Measurements from ENCODE around the gene KAZN. TPM values are rescaled to one million over a fixed set of nuclear protein-coding genes. Genes with fewer than 3 reads are reported as not detected.

Gene KAZN
- total RNA-seq, 1 donor from 2014 or later, result 9.4 TPM

DNA sequence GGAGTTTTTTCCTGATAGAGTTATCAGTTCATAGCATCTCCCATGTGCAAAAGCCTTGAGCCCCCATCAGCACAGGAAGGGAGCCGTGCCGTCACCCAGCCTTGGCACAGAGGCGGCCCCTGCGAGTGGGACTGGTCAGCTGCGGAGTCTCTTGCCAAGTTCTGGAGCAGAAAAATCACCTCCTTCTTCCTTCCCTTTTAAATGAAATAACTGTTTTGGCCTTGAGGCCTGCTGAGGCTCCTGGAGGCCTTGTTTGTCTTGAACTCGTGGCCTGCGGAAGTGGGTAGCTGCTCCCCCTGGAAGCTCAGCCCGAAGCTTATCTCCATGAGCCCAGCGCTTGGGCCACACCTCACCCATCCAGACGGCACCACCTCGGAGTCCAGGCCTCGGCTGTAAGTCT, 409.4 kb downstream of the KAZN start:
- no peak for TF ChIP-seq EZH2 (IDR thresholded peaks at IDR 0.05; ENCODE audit: insufficient read depth, low read length)
- TF ChIP-seq, protein P1, sequence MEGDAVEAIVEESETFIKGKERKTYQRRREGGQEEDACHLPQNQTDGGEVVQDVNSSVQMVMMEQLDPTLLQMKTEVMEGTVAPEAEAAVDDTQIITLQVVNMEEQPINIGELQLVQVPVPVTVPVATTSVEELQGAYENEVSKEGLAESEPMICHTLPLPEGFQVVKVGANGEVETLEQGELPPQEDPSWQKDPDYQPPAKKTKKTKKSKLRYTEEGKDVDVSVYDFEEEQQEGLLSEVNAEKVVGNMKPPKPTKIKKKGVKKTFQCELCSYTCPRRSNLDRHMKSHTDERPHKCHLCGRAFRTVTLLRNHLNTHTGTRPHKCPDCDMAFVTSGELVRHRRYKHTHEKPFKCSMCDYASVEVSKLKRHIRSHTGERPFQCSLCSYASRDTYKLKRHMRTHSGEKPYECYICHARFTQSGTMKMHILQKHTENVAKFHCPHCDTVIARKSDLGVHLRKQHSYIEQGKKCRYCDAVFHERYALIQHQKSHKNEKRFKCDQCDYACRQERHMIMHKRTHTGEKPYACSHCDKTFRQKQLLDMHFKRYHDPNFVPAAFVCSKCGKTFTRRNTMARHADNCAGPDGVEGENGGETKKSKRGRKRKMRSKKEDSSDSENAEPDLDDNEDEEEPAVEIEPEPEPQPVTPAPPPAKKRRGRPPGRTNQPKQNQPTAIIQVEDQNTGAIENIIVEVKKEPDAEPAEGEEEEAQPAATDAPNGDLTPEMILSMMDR (IDR thresholded peaks at IDR 0.05; ENCODE audit: insufficient read depth, low read depth, low read length), result no peak
- Mint-ChIP-seq H3K27ac (ENCODE audit: unreplicated experiment) (no peak overlapping the region), H3K4me3 (ENCODE audit: unreplicated experiment) (no peak overlapping the region), H3K4me1 (ENCODE audit: low read depth, unreplicated experiment) (peaks cover 6% of the 10 kb centered on the region), H3K36me3 (ENCODE audit: low read depth, unreplicated experiment) (no peaks in the 10 kb centered on the region), H3K27me3 (ENCODE audit: low read depth, unreplicated experiment) (peaks cover 3% of the 10 kb centered on the region), H3K9me3 (ENCODE audit: unreplicated experiment) (no peaks in the 10 kb centered on the region)
- Histone ChIP-seq H3K27me3 (ENCODE audit: insufficient read depth, low read length) (no peaks in the 10 kb centered on the region), H2AFZ (ENCODE audit: low read depth, low read length) (no peak overlapping the region), H3K27ac (ENCODE audit: low read depth, low read length) (no peak overlapping the region), H3K36me3 (ENCODE audit: insufficient read depth, low read length) (no peaks in the 10 kb centered on the region), H3K79me2 (ENCODE audit: insufficient read depth, low read length) (no peaks in the 10 kb centered on the region), H4K20me1 (ENCODE audit: insufficient read depth, low read length) (peaks cover 10% of the 10 kb centered on the region), H3K4me2 (ENCODE audit: low read length) (no peak overlapping the region), H3K4me3 (ENCODE audit: insufficient read depth, low read depth, low read length) (no peak overlapping the region), H3K9ac (ENCODE audit: low read length) (no peak overlapping the region), H3K9me3 (ENCODE audit: insufficient read depth, low read depth, low read length) (no peaks in the 10 kb centered on the region), H3K4me1 (ENCODE audit: insufficient read depth, low read length) (peaks cover 4% of the 10 kb centered on the region)
- FAIRE-seq, result no peak
- DNase-seq (ENCODE audit: low read depth), result no peak

DNA sequence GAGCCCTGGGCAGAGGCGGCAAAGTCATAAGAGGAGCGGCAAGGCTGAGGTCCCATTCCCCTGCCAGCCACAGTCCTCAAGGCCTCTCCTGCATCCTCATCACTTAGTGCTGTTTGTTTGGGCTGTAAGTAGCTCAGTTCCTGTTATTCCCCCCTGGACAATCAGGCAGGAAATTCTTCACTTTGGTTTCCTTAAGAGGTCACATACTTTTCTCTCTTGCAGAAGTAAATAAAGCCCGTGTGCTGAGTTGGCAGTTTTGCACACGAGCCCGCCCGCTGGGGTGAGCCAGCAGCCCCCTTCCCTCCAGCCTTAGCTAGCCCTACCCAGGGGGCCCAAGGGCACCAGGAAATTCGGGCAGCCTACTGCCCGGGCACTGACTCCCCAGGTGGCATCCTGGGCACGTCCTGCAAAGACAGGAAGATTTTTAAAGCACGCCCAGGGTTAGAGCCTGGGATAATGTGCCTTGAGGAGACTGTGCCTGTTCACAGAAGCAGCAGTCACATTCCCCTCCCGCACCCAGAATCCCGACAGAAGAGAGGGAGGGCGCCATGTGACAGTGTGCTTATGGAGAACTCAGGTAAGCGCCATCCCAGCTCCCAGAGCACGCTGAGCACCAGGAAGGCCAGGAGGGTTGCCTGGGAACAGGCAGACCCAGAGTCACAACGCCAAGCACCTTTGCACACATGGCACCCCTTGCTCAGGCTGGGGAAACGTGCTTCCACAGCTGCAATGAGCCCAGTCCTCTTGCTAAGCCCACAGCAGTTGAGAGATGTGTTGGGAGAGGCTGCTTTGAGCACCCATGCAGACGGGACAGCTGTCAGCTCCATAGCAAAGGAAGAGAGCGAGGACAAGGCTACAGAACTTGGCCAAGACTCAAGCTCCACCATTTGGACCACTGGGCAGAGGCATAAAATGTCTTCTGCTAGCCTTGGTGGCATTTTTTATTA, 410.6 kb downstream of the KAZN start:
- DNase-seq (ENCODE audit: low read depth), result peak; percentile 56
- Histone ChIP-seq H2AFZ (ENCODE audit: low read depth, low read length) (no peak overlapping the region), H3K27ac (ENCODE audit: low read depth, low read length) (no peak overlapping the region), H3K4me1 (ENCODE audit: insufficient read depth, low read length) (peaks cover 4% of the 10 kb centered on the region), H4K20me1 (ENCODE audit: insufficient read depth, low read length) (peaks cover 4% of the 10 kb centered on the region), H3K4me2 (ENCODE audit: low read length) (peak overlapping the region; percentile 7), H3K4me3 (ENCODE audit: insufficient read depth, low read depth, low read length) (no peak overlapping the region), H3K79me2 (ENCODE audit: insufficient read depth, low read length) (no peaks in the 10 kb centered on the region), H3K36me3 (ENCODE audit: insufficient read depth, low read length) (no peaks in the 10 kb centered on the region), H3K9me3 (ENCODE audit: insufficient read depth, low read depth, low read length) (no peaks in the 10 kb centered on the region), H3K9ac (ENCODE audit: low read length) (no peak overlapping the region), H3K27me3 (ENCODE audit: insufficient read depth, low read length) (no peaks in the 10 kb centered on the region)
- H3K4me3 Mint-ChIP-seq (ENCODE audit: unreplicated experiment), result no peak overlapping the region
- peaks cover 6% of the 10 kb centered on the region for H3K4me1 Mint-ChIP-seq (ENCODE audit: low read depth, unreplicated experiment)
- TF ChIP-seq EZH2 (IDR thresholded peaks at IDR 0.05; ENCODE audit: insufficient read depth, low read length), result no peak
- TF ChIP-seq, protein P1 (IDR thresholded peaks at IDR 0.05; ENCODE audit: insufficient read depth, low read depth, low read length), result no peak
- peak overlapping the region; percentile 53 for H3K27ac Mint-ChIP-seq (ENCODE audit: unreplicated experiment)
- no peaks in the 10 kb centered on the region for H3K36me3 Mint-ChIP-seq (ENCODE audit: low read depth, unreplicated experiment)
- H3K9me3 Mint-ChIP-seq (ENCODE audit: unreplicated experiment), result peaks cover 6% of the 10 kb centered on the region
- FAIRE-seq, result no peak
- H3K27me3 Mint-ChIP-seq (ENCODE audit: low read depth, unreplicated experiment), result peaks cover 3% of the 10 kb centered on the region

DNA sequence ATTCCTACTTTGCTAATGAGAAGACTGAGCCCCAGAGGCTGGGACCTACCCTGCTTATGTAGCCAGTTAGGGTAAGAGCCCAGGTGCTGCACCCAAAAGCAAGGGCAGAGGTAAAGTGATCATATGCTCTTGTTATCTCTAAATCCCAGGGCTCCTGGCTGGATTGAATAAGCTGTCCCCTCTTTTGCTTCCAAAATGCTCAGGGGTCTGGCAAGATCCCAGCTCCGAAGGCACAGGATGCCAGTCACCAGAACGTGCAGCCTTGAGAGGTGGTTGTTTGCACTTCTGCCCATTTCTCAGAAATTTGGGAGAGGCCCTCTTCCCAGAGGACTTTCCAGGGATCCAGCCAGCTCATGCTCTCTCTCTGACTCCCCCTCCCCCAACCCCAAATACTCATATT, 412.7 kb downstream of the KAZN start:
- H3K9ac ChIP-seq (ENCODE audit: low read length), result no peak overlapping the region
- H3K27ac Mint-ChIP-seq (ENCODE audit: unreplicated experiment), result no peak overlapping the region
- H3K36me3 Mint-ChIP-seq (ENCODE audit: low read depth, unreplicated experiment), result no peaks in the 10 kb centered on the region

More for the DNA sequence above, 412.7 kb downstream of the KAZN start:
- H3K9me3 ChIP-seq (ENCODE audit: insufficient read depth, low read depth, low read length), result no peaks in the 10 kb centered on the region
- no peak overlapping the region for H3K27ac ChIP-seq (ENCODE audit: low read depth, low read length)
- H3K4me1 Mint-ChIP-seq (ENCODE audit: low read depth, unreplicated experiment), result peaks cover 6% of the 10 kb centered on the region
- H3K79me2 ChIP-seq (ENCODE audit: insufficient read depth, low read length), result no peaks in the 10 kb centered on the region
- H3K27me3 Mint-ChIP-seq (ENCODE audit: low read depth, unreplicated experiment), result peaks cover 2% of the 10 kb centered on the region
- no peak overlapping the region for H3K4me3 ChIP-seq (ENCODE audit: insufficient read depth, low read depth, low read length)
- H3K4me1 ChIP-seq (ENCODE audit: insufficient read depth, low read length), result peaks cover 4% of the 10 kb centered on the region
- H3K36me3 ChIP-seq (ENCODE audit: insufficient read depth, low read length), result no peaks in the 10 kb centered on the region
- H4K20me1 ChIP-seq (ENCODE audit: insufficient read depth, low read length), result peaks cover 12% of the 10 kb centered on the region
- no peak overlapping the region for H3K4me2 ChIP-seq (ENCODE audit: low read length)
- H3K4me3 Mint-ChIP-seq (ENCODE audit: unreplicated experiment), result no peak overlapping the region
- DNase-seq (ENCODE audit: low read depth) (no peak), FAIRE-seq (no peak)
- no peak overlapping the region for H2AFZ ChIP-seq (ENCODE audit: low read depth, low read length)
- H3K9me3 Mint-ChIP-seq (ENCODE audit: unreplicated experiment), result peaks cover 6% of the 10 kb centered on the region
- TF ChIP-seq, protein P1 (IDR thresholded peaks at IDR 0.05; ENCODE audit: insufficient read depth, low read depth, low read length), result no peak
- TF ChIP-seq EZH2 (IDR thresholded peaks at IDR 0.05; ENCODE audit: insufficient read depth, low read length), result no peak
- no peaks in the 10 kb centered on the region for H3K27me3 ChIP-seq (ENCODE audit: insufficient read depth, low read length)
